GM18517 (cell line): ENCODE results near the gene C4orf50.

Experiments
- ATAC-seq: cut with Tn5 transposase; IDR thresholded peaks from one replicate; pipeline ENCODE4 v1.9.1; 2021; ENCODE audit warnings: mild to moderate bottlenecking, moderate library complexity; ENCODE audit not compliant: unreplicated experiment

Gene C4orf50

GRCh38 chr4:5897674-5898073 is 120.6 kb downstream of the C4orf50 start:
- ATAC-seq, result no peak

DNA sequence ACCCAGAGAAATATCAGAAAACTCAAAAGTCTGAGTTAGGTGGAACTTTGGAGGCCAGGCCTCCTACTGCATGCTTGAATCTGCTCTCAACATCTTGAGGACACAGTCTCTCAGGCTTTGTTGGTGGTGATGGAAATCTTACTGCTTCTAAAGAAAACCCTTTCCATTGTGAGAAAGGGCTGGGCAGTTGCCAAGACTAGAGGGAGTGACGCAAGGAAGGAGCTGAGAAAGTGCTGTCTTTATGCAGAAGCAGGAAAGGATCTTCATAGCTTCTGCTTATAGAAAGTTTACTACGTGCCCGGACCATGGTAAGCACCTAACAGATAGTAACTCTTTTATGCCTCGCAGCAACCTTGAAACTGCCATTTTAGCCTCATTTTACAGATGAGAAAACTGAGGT is 122.9 kb downstream of the C4orf50 start:
- no peak for ATAC-seq

GRCh38 chr4:5894266-5894665 is 124.0 kb downstream of the C4orf50 start:
- ATAC-seq, result no peak

GRCh38 chr4:5893591-5893990 is 124.6 kb downstream of the C4orf50 start:
- no peak for ATAC-seq

- ATAC-seq, result no peak
These were observed 125.1 kb downstream of the C4orf50 start, which contains the start of gene CRMP1 for GRCh38 chr4:5893004-5893580. Gene CRMP1 (minus strand): TSS chr4:5893086. CDS start chr4:5892969, 117 bp downstream.

GRCh38 chr4:5892323-5893003 is 125.8 kb downstream of the C4orf50 start:
- ATAC-seq, result no peak

DNA sequence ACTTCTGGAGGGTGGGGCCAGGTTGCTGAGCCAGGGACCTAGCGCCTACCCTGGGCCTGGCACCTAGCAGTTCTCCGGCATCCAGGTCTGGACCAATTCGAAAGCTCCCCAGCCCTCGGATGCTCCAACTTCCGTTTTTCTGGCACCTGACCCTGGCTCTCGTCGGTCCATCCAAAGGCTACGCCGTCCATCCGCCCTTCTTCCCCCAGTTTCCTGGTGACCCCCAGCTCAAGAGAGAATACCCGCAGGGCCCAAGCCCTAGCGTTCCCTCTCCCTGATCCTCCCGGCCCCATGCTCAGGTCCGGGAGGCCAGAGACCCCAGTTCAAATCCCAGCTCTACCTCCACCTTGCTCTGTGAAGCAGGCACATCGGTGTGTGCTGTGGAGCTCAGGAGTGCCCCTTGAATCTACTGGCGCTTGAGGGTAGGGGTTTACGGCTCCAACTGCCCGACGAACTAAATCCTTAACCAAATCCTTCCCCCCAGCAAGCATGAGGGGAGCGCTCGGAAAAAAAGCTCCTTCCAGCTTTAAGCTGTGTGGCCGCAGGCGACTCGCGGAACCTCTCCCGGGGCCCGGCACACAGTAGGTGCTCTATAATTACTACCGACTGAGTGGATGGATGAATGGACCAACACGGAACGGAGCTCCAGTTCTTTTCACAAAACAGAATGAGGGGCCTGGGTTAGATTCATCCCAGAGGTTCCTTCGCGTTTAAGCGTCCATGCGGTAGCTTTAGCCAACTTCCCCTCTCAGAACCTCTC is 126.5 kb downstream of the C4orf50 start:
- ATAC-seq, result no peak

- no peak for ATAC-seq
These were observed 128.0 kb downstream of the C4orf50 start for GRCh38 chr4:5890063-5890727.

GRCh38 chr4:5889002-5889696 is 129.1 kb downstream of the C4orf50 start:
- ATAC-seq, result no peak

DNA sequence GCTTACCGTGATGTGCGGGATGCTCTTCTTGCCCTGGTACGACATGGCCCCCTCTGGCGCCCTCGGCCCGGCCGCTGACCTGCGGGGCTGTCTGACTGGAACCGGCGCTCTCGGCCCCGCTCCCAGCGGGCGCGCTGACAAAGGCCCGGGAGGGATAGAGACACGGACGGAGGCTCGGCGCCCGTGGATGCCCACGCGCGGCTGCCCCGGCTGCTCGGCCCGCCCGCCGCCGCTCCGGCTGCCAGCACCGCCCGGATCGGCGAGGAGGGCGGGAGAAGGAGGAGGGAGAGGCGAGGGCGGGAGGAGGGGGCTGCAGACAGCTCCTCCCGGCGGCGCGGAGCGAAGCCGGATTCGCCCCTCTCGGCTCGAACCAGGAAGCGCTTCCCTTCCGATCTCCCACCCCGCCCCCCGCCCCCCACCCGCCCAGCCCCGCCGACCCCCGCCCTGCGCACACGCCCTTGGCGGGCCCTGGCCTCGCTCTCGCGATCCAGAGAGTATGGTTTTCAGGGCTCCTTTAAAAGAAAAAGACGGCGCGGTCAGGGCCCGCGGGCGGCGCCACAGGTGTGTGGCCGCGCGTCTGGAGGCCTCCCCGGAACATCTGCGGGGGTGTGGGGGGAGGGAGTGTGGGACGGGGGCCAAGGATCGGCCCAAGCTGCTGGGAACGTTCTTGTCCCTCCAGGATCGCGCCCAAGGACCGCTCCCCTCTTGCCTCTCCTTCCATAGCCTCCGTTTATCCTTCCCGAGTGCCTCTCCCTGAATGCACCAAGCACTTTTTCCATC is 129.8 kb downstream of the C4orf50 start:
- no peak for ATAC-seq

DNA sequence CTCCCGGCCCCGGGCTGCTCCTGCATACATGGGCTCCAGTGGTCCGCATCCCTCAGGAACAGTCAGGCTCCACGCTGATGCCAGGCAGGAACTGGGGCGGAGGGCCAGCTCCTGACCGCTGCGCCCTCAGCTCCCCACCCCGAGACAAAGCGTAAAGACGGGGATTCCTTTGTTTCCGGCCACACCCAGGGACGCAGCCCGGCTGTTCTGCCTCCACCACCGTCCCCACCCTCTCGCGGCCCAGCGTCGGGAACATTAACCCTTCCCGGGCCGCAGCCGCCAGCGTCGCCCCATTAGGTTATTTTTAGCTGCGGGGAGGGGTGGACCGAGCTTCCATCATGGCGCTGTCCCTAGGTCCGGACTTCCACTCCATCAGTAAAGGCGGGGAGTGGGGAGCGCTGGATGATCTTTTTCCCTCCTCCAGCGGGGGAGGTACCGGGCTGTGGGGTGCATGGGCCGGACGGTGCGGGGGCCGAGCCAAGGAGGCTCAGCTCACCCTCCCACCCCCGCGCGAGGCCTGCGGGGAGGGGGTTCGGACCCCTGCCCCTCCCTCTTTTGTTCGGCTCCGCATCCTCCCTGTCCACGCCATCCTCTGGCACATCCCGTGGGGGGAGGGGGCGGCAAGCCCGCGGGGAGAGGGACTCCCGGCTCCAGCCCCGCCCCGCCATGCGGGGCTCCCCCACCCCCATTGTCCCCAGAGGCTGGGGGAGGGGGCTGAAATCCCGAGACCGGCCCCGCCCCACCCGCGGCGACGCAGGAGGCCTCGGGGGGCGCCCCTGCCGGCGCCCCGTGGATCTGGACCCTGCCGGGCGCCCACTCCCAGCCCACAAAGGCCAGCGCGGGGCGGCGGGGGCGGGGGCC is 130.6 kb downstream of the C4orf50 start:
- ATAC-seq, result no peak

- no peak for ATAC-seq
These were observed 131.2 kb downstream of the C4orf50 start for GRCh38 chr4:5887011-5887360.

DNA sequence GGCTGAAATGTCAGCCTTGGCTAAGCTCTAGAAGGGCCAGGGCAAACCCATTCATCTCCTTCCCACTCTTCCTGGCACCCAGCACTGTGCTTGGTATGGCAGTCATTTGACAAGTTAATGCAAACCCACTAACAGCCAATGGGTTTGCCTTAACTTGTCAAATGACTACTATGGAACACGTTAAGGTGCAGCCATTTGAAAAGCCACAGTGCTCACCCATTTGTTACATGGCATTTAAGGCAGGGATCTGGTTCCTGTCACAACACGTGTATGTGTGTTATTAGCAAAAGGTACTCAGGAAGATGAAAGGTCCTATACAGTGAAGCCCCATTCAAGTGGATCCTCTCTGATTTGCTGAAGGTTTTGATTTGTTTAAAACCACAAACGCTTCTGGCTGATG is 132.5 kb downstream of the C4orf50 start:
- no peak for ATAC-seq

DNA sequence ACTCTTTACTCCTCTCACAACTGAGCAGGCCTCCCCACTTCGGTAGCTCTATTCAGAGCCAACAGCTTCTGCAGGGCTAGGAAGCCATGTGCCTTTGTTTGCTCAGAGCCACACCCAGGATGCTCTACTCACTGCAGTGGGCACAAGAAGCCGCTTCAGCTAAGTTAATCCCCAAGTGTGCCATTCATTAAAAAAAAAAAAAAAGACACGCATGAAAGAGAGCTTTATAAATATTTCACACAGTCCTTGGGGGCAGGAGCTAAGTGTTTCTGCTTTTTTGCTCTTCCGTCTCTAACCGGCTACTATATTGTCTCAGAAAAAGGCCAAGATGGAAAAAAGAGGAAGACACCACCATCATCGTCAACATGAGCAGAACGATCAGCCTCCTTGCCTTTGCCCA is 133.4 kb downstream of the C4orf50 start:
- no peak for ATAC-seq

- ATAC-seq, result no peak
These were observed 134.3 kb downstream of the C4orf50 start for GRCh38 chr4:5883916-5884315.

- no peak for ATAC-seq
These were observed 135.3 kb downstream of the C4orf50 start for GRCh38 chr4:5882947-5883346.

- no peak for ATAC-seq
These were observed 136.9 kb downstream of the C4orf50 start for GRCh38 chr4:5881340-5881739.

- no peak for ATAC-seq
These were observed 139.9 kb downstream of the C4orf50 start for GRCh38 chr4:5878359-5878758.

DNA sequence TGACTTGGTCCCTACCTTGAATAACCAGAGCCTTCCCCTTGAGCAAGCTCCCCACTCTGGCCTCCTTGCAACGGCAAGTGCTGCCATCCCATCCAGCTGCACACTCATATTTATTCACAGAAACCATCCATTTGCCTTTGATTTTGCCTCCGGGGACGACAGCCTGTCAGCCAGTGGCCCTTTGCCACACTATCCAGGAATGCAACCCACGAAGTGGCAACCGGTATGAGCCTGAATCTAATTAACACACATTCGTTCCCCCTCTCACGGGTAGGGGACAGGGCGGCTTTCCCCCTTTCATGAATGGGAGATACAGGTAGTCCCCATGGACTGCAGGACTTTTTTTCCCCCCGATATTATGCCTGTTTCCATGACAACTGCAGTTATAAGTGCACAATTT is 140.8 kb downstream of the C4orf50 start:
- no peak for ATAC-seq
